CD4-positive, alpha-beta T cell treated with Interleukin-1 beta for 1 hour (primary cell): ENCODE results near the gene WIPF1.

Source experiments
- DNase-seq, 2 donors: peaks; one replicate each; pipeline ENCODE4 v3.0.0-alpha.2; 2020 to 2022

The WIPF1 gene, protein sequence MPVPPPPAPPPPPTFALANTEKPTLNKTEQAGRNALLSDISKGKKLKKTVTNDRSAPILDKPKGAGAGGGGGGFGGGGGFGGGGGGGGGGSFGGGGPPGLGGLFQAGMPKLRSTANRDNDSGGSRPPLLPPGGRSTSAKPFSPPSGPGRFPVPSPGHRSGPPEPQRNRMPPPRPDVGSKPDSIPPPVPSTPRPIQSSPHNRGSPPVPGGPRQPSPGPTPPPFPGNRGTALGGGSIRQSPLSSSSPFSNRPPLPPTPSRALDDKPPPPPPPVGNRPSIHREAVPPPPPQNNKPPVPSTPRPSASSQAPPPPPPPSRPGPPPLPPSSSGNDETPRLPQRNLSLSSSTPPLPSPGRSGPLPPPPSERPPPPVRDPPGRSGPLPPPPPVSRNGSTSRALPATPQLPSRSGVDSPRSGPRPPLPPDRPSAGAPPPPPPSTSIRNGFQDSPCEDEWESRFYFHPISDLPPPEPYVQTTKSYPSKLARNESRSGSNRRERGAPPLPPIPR

DNA sequence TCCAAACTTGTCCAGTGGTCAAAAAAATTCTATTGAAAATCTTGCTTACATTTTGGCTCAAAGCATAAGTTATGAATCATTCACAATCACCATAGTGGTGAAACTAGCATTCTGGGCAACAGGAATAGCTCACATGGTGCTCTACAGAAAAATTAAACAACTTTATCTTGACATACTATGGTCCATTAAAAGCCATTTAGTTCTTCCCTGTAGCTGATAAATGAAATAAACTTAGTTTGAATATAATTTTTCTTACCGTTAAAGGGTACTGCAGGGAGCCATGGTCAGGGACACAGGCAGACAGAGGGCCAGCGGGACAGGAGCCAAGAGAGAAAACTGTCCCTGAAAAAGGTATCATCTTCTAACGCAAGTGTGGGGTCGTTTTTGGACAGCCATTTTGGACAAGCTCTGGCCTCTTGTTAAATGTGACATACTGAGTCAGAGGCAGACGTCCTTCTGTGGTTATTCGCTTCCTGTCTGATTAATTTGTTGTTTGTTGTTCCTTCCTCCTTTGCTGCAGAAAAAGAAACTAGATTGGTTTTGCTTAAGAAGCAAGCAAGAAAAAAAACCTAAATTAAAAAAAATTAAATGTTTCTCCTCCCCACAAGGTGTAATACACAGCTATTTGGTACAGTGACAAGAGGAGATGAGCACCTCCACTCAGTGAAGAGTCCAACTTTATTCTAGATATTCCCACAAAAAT, at the start of gene WIPF1:
Gene WIPF1, minus strand, starts transcription at position 460 of the 703 bp plus-strand sequence. CDS start 12,231 bp downstream, outside the sequence.
- peak; percentile 80 to 86 for DNase-seq

DNA sequence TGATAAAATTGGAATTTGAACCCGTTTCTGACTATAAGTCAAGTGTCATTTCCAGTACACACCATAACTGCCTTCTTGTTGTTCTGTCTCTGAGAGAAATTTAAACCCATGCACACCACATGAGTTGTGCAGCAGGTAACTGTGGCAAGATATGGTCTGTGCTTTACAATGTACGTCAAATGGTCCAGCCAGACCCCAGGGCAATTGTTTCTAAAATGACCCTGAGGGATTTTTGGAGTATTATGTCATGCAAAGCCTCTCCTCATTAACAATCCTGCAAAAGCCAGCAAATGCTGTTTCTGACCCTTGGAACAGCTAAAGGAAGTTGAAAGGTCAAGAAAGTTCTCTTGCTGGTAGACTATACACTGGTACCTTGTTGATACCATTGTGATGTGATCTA, 47.7 kb upstream of the WIPF1 start:
- DNase-seq = no peak

DNA sequence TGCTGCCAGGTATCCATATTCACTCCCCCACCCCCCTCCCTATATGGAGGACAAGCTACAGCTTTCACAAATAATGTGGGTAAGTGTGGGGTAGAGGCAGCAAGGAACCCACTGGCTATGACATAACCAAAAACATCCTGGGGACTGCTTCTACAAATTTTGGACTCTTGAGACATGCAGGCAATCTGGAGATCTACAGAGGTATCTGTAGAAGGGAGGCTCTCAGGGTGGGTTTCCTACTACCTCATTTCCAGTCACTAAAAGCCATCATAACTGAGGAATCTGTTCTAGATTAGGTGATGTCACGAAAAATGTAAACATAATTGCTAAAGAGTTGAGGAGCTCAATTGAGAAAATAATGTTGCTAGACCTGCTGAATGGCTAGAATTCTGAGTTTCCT, 46.8 kb upstream of the WIPF1 start:
- no peak for DNase-seq

DNA sequence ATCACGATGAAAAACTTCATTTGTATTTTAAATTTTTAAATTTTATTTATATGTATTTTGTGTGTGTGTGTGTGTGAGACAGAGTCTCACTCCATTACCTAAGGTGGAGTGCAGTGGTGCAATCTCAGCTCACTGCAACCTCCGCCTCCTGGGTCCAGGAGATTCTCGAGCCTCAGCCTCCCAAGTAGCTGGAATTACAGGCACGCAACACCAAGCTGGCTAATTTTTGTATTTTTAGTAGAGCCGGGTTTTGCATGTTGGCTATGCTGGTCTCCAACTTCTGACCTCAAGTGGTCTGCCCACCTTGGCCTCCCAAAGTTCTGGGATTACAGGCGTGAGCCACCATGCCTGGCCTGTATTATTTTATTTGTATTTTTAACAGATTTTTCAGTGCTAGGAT, 45.8 kb upstream of the WIPF1 start:
- no peak for DNase-seq

DNA sequence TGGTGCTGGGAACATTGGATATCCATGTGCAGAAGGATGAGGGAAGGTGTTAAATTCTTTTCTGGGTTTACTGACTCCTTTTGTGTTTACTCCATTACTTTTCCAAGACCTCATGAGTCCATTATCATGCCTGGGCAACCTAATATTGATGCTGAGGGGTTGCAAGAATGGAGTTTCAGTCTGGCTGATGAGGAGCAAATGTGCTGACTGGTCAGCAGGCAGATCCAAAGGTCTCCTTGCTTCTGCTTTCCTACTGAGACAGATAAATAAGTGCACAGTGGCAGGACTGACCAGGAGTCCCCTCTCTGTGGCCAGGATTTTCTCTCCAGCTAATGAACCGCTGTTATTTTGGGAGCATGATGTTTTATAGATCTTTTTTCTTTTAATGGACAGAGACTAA, 43.6 kb upstream of the WIPF1 start:
- no peak for DNase-seq

DNA sequence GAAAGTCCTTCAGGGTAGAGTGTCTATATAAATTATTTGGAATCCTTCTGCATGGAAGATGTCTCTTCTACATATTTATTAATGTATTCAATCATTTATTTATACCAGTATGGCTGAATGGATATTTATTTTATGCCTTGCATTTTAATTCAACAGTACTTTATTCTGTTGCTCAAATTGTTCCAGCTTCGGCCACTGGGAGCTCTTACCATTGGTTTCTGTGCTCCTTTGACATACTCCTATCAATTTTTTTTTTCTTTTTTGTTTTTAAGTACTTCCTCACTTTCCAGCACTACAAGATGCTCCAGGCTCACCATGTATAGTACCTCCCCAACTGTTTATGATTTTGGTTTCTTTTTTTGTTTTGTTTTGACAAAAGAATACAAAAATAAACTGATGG, 39.4 kb upstream of the WIPF1 start:
- no peak for DNase-seq

DNA sequence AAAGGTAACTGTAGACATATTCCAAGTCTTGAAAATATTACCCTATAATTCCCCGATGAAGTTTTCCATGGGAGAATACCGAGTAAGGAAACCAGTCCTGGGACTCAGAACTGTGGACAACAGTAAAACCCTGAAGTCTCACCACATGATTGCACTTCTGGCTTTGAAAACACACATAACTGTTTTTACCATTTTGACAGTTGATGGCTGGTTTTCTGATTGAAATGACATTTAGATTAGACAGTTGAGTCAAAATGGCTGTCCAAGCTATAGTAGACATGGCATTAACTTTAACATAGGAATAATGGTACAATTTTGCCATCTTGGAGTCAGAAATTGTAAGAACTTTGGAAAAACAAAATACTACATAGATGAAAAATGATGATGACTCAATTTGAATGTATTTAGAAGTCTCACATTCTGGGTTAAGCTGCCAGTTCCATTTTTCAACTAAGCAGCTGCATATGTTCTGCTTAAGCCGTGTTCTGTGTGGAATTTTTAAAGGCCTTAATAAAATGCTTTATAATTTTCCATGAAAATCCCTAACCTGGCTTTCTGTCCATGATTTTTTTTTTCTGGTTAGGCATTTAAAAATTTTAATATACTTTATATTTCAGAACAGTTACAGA, 38.3 kb upstream of the WIPF1 start:
- no peak for DNase-seq

DNA sequence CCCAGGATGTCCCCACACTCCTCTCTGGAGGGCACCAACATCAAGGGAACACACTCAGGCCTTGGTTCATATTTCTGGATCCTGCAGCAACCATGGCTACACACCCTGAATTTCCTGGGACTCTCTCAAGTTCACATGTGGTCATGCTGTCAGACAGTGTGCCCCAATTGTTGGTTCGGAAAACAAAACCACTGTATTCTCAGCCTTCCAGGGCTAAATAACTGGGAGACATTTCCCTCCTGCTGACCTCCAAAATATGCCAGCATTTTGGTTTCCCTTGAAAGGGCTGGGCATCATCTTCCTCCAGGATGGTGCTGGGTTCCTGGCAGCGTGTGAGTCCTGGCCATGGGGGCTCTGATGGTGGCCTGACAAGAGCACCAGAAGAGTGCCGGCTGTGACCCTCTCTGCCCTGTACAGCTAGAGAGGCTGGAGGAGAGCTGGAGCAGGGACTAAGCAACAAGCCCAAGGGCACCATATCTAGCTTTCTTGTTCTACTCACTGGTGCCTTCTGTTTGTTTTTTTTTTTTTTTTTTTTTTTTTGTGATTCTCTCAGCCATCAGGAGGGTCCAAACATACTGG, 37.5 kb upstream of the WIPF1 start:
- DNase-seq = no peak

DNA sequence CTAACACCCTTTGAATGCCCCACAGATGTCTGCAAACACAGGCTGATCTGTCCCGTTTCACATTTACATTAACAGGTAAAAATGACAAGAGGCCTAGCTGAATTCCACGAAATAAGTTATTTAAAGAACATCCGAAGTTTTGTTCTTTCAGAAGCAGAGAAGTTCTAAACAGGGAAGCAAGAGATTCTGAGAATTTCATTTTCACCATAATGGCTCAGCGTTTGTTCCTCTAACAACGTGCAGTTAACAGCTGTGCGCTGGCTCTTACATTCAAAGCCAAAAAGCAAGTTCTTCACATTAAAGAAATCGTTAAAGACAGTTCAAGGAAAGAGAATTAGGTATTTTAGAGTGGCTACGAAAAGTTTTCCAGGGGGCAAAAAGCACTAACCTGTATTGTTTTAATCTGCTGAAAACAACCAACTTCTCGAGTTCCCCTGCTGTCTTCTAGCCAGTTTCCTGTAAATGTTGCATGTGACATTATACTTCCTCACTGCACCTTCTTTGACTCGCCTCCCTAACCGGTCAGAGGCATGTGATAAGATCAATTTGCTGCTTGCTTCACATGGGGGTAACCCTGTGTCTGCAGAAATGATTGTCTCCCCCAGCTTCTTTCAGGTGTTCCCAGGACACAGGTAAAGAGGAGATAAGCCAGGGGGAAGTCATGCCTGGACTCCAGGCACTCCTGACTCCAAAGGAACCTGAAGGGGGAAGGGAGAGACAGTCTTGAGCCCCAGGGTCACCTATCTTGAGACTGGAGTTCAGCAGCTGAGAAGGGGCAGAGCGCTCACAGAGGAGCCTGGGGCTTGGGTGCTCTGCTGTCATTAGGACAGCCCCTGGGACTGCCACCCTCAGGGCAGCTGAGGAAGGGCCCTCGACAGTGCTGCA, 36.8 kb upstream of the WIPF1 start:
- DNase-seq = peak; percentile 58 to 60

DNA sequence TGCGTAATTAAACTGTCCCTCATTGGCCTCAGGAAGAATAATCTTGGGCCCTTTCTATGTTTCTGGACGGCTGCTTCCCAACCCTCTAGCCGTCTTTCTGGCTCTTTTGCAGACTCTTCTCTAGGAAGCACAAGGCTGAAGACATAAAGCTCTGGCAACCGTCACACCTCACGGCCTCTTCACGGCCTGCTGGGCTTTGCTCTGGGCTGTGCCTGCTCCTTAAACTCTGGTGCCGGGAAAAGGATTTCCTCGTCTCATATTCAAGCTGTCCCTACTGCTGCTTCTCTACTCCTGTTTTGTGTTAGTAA, 36.0 kb upstream of the WIPF1 start:
- DNase-seq = no peak

DNA sequence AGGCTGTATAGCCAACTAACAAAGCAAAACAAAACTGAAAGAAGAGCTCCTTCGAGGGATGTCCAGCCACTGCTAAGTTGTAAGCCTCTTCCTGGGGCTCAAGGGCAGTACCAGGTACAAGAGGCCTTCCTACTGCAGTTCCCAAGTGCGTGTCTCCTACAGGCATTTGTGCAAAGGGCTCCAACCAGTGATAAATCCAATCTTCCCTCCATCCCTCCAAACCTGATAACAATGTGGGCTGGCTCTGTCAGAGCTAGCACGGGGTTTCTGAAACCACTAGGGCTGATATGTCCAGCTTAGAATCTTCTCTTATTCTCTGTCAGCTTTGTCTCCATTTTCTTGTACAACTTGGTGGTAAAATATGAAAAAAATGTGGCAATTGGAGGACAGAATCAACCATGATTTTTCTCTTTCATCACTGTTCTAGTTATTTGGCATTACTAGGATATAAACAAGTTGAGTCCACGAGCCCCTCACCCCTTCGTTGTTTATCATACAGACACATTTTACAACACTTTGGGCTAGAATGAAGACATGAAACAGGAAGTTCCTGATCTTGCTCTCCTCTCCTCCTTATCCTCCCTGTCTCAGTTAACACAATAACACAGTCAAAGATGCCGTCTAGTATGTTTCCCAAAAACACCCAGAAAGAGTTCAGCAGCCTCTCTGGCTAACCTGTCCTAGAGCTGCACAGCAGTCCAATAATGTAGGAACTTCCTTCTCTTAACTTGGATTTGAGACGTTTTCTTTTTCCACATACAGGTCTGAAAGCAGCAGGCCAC, 35.4 kb upstream of the WIPF1 start:
- no peak for DNase-seq

DNA sequence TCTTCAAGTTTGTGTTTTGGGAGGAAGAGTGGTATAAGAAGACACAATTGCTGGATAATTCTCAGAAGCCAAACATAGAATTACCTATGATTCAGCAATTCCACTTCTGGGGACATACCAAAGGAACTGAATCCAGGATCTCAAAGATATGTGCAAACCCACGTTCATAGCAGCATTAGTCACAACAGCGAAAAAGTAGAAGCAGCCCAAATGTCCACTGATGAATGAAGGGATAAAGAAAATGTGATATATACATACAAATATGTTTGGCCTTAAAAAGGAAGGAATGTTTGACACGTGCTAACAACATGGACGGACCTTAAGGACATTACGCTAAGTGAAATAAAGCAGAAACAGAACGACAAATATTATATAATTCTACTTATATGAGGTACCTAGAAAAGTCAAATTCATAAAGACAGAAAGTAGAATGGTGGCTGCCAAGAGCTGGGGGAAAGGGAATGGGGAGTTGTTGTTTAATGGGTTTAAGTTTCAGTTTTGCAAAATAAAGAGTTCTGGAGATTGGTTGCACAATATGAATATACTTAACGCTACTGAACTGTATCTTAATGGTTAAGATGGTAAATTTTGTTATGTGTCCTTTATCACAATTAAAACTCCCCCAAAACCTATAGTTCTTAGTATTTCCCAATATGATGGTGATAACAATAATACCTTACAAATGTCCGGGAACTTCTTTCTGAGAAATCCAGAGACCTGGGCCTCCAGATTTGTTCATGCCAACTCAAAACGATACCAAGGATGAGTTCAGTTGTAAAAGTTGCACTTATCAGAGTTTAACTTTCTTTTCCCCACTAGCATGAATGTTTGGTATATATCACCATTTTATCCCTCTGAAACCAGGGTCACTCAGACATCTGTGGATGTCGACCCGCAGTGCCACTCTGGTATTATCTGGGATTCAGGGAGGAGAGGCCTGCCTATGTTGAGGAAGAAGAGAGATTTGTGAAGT, 33.7 kb upstream of the WIPF1 start:
- DNase-seq = no peak

DNA sequence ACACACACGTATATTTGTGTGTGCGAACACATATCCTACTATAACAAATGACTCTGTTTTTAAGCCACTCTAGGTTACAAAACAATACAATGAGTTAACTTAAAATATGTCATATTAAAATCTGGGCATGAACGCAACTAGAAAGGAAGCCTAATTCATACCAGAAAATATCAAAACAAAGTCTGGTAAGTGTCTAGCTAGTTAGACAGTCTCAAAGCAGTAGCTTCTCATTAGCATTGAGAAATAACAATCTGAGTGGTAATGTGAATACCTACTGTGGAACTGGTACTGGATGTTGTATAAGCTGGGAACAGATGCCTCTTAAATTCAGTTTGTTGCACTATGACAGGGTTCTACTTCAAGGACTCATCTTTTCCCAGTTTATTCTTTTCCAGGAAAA, 32.5 kb upstream of the WIPF1 start:
- DNase-seq = no peak

DNA sequence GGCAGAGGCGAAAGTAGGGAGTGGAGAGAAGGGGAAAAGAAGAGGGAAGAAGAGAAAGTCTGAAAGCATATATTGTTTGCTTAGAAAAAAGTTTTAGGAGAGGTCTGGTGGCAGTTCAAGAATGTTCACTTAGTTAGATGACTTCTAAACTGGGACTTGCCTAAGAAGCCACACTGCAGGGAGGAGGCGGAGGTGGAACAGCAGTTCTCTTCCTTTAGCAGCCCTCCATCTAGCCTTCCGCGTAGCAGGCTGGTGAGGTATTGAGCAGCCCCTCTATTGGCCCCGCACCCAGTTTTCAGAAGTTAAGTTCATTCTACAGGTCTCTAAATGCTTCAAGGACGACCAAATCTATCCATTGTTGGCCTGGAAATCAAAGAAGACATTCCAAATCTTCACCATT, 31.9 kb upstream of the WIPF1 start:
- DNase-seq = no peak

DNA sequence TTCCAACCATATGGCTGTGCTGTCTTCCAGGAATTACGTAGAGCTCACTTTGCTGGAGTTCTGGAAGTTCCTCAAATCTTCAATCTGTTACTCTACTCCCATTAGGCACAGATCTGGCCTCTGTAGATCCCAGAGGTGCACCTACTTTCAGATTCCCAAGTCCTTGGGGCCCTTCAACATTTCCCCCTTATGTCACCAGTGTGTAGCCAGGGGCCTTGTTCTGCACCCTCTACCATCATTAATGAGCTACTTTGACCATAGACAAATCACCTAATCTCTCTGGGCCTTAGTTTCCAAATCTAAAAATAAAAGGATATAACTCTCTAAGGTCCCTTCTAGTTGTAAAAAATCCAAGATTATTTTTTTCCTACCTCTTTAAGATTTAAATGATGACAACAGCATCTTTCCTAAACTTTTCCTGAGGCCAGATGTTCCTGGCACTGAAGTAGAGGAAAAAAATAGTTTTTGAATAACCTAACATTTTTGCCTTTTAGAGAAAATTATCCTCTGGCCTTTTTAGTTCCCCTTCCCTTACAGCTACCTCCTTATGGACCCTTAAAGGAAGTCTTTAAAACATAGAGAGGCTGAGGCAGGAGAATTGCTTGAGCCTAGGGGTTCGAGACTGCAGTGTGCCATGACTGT, 31.0 kb upstream of the WIPF1 start:
- no peak for DNase-seq

DNA sequence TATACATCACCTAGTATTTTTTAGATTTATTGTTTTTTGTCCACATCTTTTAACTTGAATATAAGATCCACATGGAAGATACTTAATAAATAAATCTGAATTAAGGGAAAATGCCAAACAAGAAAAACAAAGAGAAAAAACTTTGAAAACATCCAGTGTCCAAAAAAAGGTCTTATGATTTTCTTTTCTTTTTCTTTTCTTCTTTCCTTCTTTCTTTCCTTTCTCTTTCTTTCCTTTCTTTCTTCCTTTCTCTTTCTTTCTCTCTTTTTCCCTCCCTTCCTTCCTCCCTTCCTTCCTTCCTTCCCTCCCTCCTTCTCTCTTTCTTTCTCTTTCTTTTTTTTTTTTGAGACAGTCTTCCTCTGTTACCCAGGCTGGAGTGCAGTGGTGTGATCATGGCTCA, 29.6 kb upstream of the WIPF1 start:
- DNase-seq = no peak

DNA sequence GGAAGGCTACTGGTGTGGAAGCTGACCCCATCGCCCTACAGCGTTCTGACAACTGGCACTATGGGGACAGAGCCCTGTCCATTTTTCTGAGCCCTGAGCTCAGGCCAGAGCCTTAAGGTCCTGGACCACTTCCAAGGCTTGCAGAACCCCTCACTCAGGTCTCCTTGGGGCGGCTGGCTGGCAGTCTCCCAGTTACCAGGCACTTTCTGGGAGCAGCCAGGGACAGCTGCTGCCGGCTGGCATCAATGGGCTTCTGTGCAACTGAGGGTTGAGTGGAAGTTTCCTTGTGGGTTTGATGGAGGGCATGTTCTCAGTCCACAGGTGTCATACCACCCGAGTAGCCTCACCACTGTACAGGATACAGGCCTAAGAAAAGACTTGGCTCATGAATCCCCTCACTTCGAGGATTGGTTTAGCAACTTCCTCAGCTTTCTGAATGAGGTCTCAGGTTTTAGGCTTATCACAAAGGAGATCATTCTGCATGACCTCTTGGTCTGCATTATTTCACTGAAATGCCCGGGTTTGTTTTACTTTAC, 27.4 kb upstream of the WIPF1 start:
- DNase-seq = no peak

DNA sequence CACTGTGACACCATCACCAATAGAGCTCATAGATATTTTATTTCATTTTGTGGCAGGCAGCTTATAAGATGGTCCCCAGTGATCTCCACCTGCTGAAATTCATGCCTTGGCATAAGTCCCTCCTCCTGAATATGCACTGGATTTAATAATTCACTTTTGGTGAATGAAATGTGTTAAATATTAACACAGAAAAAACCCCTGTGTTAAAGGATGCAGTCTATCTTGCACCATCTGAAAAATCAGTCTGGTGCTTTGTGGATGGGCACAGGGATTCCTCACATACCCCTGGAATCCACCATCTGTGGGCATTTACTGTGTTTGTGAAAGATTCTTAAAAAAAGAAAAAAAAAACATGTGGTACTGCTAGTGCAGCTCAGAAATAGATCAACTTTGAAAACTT, 26.1 kb upstream of the WIPF1 start:
- DNase-seq = no peak

DNA sequence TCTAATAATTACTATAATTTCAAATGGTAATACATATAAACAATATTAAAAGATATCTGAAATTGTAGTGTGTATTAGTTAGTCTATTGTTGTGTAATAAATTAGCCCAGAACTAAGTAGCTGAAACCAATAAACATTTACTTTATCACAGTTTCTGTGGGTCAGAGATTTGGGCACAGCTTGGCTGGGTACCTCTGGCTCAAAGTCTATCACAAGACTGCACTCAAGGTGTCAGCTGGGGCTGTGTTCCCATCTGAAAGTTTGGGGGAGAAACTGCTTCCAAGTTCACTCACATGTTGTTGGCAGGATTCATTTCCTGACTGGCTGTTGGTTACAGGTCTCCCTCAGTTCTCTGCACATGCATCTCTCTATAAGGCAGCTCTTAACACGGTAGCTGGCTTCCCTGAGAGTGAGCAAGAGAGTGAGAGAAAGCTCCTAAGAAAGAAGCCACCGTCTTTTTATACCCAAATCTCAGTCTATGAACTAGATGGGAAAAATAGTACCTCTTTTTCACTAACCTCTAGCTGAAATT, 25.6 kb upstream of the WIPF1 start:
- DNase-seq = no peak
